Frontal cortex (tissue), 4 donors: Measurements from ENCODE around the gene IGFLR1. TPM values are rescaled to one million over a fixed set of nuclear protein-coding genes. Genes with fewer than 3 reads are reported as not detected.
"Not testable (repeated sequence)": the region's sequence is repeated elsewhere in the genome, so short reads cannot be mapped to it uniquely, and the experiment has no call there.

Experiments used
- DNase-seq, 2 donors: peaks; one replicate each; pipeline ENCODE4 v3.0.0; 2012; ENCODE audit warnings: low spot score in 2 of 2
- FAIRE-seq: peaks from 2 replicates; lab custom pipeline; 2012; peaks lifted over from hg19 to GRCh38; lab: Jason Lieb, UNC
- total RNA-seq: library from RNA; depleted of rRNA; stranded (reverse); fragments of >200 nt; gene quantifications from one replicate; pipeline ENCODE4 v1.2.3, GENCODE V29; 2014
- donor health status: control.
- donor health status: control.
- donor health status: control.

IGFLR1 gene
- total RNA-seq, 1 donor from 2014 or later, result 2.9 TPM

DNA sequence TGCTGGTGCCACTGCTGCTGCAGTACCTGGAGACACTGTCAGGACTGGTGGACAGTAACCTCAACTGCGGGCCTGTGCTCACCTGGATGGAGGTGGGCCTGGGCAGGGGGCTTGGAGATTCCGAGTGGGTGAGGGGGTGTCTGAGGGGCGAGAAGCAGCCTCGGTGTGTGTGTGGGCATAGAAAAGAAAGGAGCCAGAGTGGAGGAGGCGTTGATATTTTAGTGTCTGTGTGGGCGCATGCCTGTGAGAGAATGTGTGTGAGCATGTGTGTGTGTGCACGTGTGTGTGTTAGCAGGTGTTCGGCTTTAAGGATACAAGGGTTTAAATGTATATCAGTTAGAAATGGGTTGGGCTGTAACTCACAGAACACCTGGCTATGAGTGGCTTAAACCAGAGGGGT lies 36.8 kb upstream of the IGFLR1 start:
- FAIRE-seq (no peak), DNase-seq (no peak)

DNA sequence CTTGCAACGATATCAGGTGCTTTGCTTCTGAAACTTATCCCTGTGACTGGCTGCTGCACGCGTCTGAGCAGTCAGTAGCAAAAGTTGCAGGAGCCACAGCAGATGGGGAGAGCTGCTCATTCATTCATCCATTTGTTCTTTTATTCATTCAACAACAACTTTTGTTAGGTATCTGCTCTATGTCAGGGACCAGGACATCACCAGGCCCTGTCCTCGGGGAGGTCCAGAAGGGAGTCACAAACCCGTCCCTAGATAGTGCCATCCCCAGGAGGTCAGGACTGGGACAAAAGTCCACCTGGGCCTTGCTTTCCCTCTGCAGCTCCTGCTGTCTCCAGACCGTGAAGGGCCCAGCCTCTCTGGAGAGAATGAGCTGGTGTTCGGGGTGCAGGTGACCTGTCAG lies 35.7 kb upstream of the IGFLR1 start:
- no peak for DNase-seq
- FAIRE-seq, result no peak

DNA sequence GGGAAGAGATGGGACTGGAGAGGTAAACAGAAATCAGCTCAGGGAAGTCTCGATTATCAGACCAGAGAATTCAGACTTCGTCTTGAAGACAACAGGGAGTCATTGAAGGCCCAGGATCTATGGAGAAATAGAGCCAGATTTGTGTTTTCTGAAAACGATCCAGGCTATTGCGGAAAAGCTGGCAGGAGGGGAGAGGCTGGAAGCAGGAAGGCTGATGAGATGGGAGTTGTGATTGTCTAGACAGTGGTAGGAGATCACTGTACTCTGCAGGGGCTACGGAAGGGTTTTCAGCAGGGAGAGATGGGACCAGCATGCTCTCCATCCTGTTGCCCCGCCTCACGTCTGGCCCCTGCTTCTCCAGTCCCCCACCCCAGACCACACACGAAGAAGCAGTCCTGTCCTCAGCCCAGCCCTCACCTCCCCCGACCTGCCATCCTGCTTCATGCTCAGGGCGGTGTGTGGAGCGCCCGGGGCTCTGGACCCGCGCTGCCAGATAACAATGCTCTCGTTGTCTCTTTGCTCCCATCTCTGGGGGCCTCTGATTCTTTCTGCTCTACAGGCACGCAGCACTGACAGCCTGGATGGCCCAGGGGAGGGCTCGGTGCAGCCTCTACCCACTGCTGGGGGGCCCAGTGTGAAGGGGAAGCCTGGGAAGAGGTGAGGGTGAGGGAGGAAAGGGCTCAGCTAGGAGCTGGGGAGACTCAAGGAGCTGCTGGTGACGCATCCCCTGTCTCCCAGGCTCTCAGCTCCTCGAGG lies 35.0 kb upstream of the IGFLR1 start:
- no peak for FAIRE-seq
- DNase-seq, result peak in 1 of 2 donors; percentile 68

DNA sequence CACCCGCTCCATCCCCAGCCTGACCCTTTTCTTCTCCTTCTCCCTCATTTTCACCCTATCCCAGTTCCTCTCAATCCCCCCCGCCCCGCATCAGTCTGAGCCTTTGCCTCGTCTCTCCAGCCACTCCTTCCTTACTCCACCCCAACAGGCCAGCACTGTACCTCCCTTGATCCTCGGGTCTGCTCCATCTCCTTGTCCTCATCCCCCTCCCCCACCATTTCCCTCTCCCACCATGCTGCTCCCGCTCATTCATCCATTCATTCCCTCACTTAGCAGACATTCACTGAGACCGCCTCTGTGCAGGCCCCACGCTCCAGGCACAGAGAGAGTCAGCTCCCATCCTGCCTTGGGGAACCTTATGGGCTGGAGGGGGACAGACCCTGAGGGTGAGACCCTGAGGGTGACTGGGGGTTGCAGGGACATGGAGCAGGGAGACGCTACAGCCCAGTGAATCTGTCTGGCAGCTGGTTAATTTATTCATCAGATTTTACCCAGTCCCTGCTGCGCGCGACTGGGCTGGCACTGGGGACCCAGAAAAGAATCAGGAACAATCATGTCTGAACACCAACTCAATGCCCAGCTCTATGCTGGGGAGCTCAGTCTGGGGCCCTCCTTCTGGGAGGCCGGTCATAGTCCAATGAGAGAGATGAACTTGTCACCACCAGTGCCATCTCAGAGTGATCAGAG lies 34.0 kb upstream of the IGFLR1 start:
- FAIRE-seq, result no peak
- DNase-seq, result peak in 1 of 2 donors; percentile 25

DNA sequence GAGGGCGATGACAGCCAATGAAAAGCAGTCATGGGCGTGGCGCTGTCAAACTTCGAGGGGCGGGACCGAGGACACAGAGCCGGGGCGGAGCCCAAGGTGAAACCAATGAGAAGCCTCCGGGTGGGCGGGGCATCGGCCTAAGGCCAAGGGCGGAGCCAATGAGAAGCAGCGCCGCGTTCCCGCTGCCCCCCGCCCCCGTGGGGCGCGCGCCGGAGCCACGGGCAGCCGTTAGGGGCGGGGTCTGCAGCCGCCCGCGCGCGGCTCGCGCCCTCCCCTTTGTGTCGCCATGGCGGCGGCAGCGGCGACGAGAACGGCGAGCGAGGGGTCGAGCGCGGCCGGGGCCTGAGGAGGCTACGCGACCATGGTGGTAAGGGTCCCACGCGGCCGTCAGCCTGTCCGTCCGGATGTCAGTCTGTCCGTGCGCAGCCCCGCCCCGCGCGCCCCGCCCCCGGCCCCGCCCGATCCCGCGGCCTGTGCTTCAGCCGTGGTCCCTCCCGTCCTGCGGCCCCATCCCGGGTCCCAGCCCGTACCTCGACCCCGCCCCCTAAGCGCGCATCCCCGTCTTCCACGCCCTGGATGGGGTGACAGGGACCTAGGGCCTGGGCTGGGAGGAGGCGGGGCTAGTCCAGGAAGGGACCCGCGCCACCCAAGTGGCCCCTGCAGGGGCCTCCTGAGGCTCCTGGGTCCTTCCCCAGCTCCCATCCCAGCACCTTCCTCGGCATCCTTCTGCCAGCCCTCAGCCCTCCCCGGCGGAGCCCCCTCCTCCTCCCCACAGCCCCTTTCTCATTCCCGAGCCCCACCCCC lies 33.2 kb upstream of the IGFLR1 start, which contains the start of gene ARHGAP33:
TSS of gene ARHGAP33 (plus strand) at position 267 of the 804 bp plus-strand sequence. CDS start at position 362, 95 bp downstream.
- FAIRE-seq, result peak; percentile 30

DNA sequence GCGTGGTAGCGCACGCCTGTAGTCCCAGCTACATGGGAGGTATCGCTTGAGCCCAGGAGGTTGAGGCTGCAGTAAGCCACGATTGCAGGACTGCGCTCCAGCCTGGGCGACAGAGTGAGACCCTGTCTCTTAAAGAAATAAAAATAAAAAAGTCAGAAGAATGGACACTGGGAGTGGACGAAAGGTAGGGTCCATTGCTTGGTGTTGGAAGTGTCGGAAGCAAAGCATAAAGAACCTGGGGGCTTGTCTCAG lies 32.7 kb upstream of the IGFLR1 start:
- DNase-seq (no peak), FAIRE-seq (no peak)

More for the DNA sequence above, 33.2 kb upstream of the IGFLR1 start, which contains the start of gene ARHGAP33:
- peak; percentile 98 to 99 for DNase-seq

DNA sequence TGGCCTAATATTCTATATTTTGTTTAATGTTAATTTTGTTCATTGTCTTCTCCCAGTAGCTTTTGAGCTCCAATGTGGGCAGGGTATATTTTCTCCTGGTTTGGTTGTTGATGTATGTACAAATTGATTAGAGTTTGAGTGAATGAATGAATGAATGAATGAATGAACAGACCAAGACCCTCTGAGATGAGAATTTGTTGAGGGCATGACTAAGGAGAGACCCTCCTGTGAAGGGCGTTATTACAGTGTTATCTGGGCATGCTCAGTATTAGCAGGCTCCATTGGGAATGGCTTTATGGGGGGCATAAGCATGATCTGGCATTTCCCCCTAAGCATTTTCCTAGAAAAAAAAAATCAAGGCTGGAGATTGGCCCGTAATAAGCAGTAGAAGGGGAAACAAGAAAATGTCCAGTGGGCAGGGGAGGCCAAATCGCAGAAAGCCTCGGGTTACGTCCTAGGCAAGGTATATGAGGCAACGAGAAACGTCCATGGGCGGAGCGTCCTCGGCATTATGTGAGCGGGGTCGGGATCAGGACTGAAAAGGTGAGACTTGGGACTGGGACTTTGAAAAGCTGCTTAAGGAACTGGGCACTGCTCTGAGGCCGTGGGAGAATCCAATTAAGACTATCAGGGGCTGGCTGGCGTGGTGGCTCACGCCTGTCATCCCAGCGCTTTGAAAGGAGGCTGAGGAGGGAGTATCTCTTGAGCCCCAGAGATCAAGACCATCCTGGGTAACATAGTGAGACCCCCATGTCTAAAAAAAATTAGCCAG lies 32.2 kb upstream of the IGFLR1 start:
- FAIRE-seq (no peak), DNase-seq (peak in 1 of 2 donors; percentile 22)

DNA sequence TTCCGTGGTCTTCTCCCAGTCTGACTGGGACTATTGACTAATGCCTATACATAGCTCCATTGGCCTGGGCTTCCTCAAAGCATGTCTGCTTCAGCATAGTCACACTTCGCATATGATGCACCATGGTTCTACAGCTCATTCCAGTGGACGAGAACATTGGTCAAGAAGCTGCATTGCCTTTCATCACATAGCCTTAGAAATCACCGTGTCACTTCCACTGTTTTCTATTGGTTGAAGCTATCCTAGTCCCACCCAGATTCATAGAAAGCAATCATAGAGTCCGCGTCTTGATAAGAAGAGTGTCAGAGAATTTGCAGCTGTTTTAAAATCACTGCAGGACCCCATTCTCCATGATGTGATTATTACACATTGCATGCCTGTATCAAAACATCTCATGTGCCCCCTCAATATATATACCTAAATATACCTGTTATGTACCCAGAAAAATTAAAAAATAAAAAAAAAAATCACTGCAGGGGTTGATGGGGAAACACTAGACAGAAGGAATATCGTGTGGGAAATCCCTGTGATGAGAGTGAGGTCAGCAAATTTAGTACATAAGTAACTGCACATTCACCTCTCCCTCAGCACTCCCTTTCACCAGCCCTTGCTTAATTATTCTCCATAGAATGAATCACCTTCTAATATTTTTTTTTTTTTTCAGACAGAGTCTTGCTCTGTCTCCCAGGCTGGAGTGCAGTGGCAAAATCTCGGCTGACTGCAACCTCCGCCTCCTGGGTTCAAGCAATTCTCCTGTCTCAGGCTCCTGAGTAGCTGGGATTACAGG lies 31.0 kb upstream of the IGFLR1 start:
- no peak for DNase-seq
- FAIRE-seq, result no peak

DNA sequence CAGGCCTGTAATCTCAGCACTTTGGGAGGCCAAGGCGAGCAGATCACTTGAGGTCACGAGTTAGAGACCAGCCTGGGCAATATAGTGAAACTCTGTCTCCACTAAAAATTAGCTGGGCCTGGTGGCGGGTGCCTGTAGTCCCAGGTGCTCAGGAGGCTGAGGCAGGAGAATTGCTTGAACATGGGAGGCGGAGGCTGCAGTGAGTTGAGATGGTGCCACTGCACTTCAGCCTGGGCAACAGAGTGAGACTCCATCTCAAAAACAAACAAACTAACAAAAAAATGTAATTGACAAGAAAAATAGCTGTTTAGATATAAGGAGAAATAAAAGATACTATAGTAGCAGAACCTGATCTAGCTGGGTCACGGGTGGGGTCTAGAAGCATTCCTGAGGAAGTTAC lies 30.1 kb upstream of the IGFLR1 start:
- not testable (repeated sequence) for DNase-seq, FAIRE-seq

DNA sequence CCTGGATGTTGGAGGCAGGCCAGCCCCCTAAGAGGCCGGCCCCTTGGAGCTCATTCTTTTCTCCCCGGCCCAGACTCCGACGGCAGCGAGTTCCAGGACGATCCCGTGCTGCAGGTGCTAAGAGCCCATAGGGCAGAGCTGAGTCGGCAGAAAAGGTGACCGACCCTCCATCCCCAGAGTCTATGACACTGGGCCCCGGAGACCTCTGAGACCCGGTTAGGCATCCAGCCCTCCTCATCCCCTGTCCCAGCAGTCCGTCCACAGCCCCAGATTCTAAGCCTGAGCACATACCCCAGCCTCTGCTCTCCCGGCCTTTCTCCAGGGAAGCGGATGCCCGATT lies 25.8 kb upstream of the IGFLR1 start:
- FAIRE-seq (no peak), DNase-seq (peak in 1 of 2 donors; percentile 8)

DNA sequence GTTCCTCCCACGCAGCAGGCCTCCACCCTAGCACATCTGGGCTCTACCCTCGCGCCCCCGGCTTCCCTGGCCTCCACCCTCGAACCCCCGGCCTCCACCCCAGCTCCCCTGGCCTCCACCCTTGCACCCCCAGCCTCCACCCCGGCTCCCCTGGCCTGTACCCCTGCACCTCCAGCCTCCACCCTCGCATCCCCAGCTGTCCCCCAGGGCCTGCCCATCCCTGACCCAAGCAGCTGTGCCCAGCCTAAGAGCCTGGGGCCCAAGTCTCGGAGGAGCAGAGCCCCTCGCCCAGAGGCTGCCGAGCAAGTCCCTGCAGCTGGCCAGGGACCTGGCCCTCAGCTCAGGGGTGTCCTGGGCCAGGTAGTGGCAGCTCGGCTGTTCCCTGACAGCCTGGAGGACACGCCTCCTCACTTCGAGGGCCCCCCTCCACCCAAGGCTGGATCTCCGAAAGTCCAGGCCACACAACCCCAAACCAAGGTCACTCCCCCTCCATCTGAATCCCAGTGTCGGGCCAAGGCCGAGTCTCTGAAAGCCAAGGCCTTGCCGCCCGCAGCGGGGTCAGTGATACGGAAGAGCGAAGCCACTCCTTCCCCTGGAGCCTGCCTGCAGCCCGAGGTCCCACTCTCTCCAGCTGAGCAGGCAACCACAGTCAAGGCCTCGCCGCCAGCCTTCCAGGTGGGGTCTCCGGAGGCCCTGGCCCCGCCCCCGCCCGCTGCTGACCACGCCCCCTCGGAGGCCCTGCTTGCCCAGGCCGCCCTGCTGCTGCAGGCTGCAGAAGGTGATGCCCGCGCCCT lies 25.2 kb upstream of the IGFLR1 start:
- FAIRE-seq, result no peak

DNA sequence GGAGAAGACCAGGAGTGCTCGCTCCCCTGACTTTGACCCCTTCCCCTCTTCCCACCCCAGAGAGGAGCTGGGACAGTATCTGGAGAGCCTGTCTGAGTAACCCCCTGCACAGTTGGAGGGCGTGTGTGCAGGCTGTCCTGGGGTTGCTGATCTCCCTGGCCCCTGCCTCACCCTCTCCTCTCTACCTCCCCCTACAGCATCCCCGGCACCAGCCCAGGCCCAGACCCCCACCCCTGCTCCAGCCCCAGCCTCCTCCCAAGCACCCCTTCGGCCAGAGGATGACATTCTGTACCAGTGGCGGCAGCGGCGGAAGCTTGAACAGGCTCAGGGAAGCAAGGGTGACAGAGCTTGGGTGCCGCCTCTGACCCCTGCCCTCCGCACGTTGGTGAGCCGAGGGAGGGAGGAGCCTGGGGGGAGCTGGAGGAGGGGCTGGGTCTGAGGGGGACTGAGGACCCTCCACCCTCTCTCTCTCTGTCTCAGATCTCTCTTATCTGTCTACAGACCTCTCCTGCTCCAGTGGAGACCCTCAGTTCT lies 24.4 kb upstream of the IGFLR1 start:
- DNase-seq (no peak), FAIRE-seq (no peak)

More for the DNA sequence above, 25.2 kb upstream of the IGFLR1 start:
- DNase-seq, result peak in 1 of 2 donors; percentile 17

DNA sequence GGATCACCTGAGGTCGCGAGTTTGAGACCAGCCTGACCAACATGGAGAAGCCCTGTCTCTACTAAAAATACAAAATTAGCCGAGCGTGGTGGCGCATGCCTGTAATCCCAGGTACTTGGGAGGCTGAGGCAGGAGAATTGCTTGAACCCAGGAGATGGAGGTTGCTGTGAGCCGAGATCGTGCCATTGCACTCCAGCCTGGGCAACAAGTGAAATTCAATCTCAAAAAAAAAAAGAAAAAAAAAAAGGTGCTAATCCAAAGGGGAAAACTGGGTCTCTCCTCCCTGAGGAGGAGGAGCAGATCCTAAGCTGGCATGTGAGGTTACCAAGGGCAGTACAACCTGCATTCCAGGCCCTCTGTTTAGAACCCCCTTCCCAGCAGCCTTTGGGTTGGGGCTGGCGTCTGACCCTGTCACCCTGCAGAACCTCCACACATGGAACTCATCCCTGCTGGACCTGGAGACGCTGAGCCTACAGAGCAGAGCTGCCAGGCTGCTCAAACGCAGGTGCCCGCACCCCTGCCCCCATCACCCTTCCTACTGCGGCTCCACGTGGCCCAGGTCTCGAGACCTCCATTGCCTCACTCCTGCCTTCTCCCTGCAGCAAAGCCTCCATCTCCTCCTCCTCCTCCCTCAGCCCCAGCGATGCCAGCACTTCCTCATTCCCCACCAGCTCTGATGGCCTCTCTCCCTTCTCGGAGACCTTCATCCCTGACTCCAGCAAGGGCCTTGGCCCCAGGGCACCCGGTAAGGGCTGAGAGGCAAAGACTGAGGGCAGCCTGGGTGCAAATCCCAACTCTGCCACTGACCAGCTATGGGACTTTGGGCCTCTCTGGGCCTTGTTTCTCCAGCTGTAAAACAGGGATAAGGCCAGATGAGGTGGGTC lies 22.4 kb upstream of the IGFLR1 start:
- FAIRE-seq (no peak), DNase-seq (no peak)

DNA sequence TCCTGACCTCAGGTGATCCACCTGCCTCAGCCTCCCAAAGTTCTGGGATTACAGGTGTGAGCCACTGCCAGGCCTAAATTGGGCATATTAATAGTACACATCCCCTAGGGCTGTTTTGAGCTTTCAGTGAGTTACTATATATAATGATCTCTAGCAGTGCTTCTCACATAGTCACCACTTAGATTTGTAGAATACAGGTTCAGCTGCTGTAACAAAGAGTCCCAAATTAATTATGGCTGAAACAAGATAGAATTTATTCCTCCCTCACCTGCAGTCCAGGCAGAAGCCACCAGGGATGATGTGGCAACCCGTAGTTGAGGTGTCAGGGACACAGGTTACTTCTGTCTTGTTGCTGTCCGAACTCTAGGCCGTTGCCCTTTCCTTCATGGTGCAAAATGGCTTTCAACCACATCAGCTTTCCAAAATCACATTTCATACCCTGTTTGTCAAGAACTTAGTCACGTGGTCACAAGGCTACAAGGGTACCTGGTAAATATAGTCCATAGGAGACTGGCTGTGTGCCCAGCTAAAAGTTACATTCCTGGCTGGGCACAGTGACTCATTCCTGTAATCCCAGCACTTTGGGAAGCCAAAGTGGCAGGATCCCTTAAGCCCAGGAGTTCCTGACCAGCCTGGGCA lies 18.6 kb upstream of the IGFLR1 start:
- FAIRE-seq, result no peak
- DNase-seq, result no peak

DNA sequence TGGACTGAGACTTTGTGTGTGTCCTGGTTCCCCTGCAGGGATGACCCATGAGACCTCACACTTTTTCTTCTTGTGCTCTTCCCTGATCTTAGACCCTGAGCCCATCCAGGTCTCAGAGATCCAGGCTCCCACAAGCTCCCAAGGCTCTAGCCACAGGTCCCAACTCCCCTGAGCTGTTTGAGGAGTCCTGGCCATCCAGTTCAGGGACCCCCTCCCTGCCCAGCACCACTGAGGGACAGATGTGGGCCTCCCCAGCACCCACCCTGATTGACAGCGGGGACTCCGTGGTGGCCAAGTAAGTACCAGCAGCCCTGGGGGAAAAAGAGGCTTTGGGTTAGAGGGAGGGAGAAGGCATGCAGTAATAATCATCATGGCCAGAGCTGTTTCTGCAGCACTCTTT lies 17.4 kb upstream of the IGFLR1 start:
- FAIRE-seq (no peak), DNase-seq (no peak)

DNA sequence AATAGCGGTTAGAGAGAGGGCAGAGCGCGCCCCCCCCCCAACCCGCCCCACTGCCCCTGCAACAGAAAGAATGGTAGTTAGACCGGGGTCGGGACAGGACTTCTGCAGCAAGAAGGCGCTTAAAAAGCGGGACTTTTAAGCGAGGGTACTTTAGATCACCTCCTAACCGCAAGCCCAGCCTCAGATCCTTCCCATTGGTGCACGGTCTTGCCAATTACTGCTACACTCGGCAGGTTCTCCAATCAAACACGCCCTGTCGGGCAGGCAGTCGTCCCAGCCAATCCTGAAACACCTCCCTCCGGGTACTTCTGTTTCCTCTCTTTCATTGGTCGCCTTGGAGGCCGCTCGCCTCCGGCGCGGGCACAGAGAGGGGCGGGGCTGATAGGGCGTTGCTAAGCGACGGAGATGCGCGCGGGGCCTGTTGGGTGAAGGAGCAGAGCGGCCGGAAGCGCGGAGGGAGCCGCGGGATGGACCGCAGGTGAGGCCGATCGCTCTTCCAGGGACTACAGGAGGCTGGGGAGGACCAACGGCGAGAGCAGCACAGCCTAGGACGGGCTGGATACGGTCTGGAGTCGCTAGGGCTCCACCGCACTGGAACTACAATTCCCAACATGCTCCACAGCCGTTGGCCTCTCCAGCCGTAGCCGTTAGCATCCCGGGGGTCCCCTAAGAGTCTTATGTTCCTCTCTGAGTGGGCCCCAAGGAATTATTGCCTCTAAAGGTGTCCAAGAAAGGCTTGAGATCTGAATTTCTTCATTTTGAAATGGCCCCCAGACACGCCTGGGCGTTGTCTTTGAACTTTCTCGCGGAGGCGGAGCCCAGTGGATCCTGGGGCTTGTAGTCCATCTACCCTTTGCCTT lies 15.7 kb upstream of the IGFLR1 start, which contains the start of gene PROSER3:
TSS of gene PROSER3 (plus strand) at position 428 of the 860 bp plus-strand sequence. CDS start at position 468, 40 bp downstream.
- DNase-seq (peak; percentile 93 to 96), FAIRE-seq (peak; percentile 98)
